Renal pelvis (tissue), 12 donors: ENCODE data around the gene CBLC. TPM values are rescaled to one million over a fixed set of nuclear protein-coding genes. Genes with fewer than 3 reads are reported as not detected.

ENCODE experiments used
- DNase-seq: peaks from one replicate; pipeline ENCODE4 v3.0.0-alpha.2; 2013
- long read RNA-seq, 16 experiments: transcript quantifications; one replicate each; lab custom pipeline, GENCODE V29; 2026
- polyA plus RNA-seq, 3 donors: library from polyadenylated mRNA; unstranded; fragments of 120-200 nt; gene quantifications; one replicate each; pipeline ENCODE4 v1.2.1, GENCODE V29; 2013; ENCODE audit not compliant: insufficient read length in 3 of 3

The CBLC gene, protein sequence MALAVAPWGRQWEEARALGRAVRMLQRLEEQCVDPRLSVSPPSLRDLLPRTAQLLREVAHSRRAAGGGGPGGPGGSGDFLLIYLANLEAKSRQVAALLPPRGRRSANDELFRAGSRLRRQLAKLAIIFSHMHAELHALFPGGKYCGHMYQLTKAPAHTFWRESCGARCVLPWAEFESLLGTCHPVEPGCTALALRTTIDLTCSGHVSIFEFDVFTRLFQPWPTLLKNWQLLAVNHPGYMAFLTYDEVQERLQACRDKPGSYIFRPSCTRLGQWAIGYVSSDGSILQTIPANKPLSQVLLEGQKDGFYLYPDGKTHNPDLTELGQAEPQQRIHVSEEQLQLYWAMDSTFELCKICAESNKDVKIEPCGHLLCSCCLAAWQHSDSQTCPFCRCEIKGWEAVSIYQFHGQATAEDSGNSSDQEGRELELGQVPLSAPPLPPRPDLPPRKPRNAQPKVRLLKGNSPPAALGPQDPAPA
- polyA plus RNA-seq, result 1 to 10 TPM; 6.6 to 9.7 (median 7.4) TPM
- long read RNA-seq, donor 1, result 0 reads
- long read RNA-seq, donor 2, result 0 reads
- long read RNA-seq, donor 3, result 0 reads
- long read RNA-seq, donor 4, partial matches to known transcripts, result 0 of 2 reads
- long read RNA-seq, donor 4, other reads (novel, unspliced or antisense), result 0 of 2 reads
- long read RNA-seq, donor 5, result 0 reads
- long read RNA-seq, donor 6, result 0 reads
- long read RNA-seq, donor 7, partial matches to known transcripts, result 0 of 3 reads
- long read RNA-seq, donor 7, other reads (novel, unspliced or antisense), result 0 of 3 reads
- long read RNA-seq, donor 8, result 0 reads
- long read RNA-seq, donor 9, partial matches to known transcripts, result 0 of 3 reads
- long read RNA-seq, donor 9, other reads (novel, unspliced or antisense), result 0 of 3 reads
- long read RNA-seq, donor 10, partial matches to known transcripts, result 0 of 2 reads
- long read RNA-seq, donor 10, other reads (novel, unspliced or antisense), result 0 of 2 reads
- long read RNA-seq, donor 11, partial matches to known transcripts, result 0 of 2 reads
- long read RNA-seq, donor 11, other reads (novel, unspliced or antisense), result 0 of 2 reads
- long read RNA-seq, donor 12, partial matches to known transcripts, result 0 of 4 reads
- long read RNA-seq, donor 12, other reads (novel, unspliced or antisense), result 0 of 4 reads
- long read RNA-seq, donor 13, partial matches to known transcripts, result 0 of 1 reads
- long read RNA-seq, donor 13, other reads (novel, unspliced or antisense), result 0 of 1 reads
- long read RNA-seq, donor 14, result 0 reads
- long read RNA-seq, donor 15, transcript CBLC-201 (11 exons, 1,579 nt), result major isoform, 13 of 20 reads
- long read RNA-seq, donor 15, partial matches to known transcripts, result 5 of 20 reads
- long read RNA-seq, donor 15, other reads (novel, unspliced or antisense), result 0 of 20 reads
- long read RNA-seq, donor 16, result 0 reads

DNA sequence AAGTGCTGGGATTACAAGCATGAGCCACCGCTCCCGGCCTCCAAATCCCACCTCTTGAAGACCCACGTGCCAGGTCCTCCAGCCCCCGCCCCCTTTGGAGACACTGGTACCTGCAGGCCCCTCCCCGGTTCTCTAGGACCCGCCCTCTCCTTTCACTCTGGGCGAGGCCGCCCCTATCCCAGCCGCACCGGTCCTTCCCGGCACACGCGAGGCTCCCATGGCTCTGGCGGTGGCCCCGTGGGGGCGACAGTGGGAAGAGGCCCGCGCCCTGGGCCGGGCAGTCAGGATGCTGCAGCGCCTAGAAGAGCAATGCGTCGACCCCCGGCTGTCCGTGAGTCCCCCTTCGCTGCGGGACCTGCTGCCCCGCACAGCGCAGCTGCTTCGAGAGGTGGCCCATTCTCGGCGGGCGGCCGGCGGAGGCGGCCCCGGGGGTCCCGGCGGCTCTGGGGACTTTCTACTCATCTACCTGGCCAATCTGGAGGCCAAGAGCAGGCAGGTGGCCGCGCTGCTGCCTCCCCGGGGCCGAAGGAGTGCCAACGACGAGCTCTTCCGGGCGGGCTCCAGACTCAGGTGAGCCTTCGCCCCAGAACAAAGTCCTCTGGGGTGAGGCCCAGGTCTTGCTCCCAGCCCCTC lies at the start of gene CBLC:
CBLC (plus strand) TSS at position 176 of the 633 bp plus-strand sequence; CDS start at position 218, 42 bp downstream.
- DNase-seq, result peak; percentile 65

DNA sequence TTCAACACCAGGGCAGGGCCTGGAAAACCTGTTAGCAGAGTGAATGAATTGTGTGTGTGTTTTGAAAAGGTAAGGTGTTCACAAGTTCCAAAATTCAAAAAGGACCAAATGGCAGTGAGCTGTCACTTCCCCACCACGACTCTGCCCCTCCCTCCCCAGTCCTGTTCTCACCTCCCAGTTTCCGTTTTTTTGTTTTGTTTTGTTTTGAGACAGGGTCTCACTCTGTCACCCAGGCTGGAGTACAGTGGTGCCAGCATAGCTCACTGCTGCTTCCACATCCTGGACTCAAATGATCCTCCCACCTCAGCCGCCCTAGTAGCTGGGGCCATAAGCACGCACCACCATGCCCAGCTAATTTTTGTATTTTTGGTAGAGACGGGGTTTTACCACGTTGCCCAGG lies 49.5 kb upstream of the CBLC start:
- DNase-seq, result no peak

DNA sequence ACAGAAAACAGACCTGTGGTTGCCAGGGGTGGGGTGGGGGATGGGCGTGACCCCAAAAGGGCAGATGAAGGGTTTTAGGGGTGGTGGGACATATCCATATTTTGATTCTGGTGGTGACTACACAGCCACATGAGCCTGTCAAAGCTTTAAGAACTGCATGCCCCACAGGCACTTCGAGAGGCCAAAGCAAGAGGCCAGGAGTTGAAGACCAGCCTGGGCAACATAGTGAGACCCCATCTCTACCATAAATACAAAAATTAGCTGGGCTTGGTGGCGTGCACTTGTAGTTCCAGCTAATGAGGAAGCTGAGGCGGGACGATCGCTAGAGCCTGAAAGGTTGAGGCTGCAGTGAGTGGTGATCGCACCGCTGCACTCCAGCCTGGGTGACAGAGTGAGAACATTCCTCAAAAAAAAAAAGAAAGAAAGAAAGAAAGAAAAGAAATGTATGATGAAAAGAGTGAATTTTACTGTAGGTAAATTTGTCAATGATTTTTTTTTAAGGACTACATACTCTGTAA lies 48.1 kb upstream of the CBLC start:
- DNase-seq, result no peak

DNA sequence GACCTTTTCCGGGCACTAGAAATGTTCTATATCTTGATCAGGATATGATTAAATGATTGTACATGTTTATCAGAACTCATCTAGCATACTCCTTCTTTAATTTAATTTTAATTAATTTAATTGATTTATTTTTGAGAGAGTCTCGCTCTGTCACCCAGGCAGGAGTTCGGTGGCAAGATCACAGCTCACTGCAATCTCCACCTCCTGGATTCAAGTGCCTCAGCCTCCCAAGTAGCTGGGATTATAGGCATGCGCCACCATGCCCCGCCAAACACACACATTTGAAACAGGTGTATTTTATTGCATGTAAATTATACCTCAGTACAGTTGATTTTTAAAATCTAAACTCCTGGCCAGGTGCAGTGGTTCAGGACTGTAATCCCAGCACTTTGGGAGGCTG lies 46.6 kb upstream of the CBLC start:
- no peak for DNase-seq

DNA sequence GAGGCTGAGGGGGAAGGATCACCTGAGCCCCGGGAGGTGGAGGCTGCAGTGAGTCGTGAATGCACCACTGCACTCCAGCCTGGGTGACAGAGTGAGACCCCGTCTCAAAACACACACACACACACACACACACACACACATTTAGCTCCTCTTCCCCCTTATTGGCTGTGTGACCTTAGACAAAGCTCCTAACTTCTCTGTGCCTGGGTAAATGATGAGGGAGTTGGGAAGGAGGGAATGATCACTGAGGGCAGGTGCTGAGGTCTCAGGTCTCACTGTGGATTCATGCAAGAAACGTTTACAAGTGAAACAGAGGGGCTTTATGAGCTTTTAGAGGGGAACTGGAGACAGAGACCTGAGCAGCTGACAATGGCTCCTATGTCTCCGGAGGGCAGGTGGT lies 46.1 kb upstream of the CBLC start:
- DNase-seq, result no peak

DNA sequence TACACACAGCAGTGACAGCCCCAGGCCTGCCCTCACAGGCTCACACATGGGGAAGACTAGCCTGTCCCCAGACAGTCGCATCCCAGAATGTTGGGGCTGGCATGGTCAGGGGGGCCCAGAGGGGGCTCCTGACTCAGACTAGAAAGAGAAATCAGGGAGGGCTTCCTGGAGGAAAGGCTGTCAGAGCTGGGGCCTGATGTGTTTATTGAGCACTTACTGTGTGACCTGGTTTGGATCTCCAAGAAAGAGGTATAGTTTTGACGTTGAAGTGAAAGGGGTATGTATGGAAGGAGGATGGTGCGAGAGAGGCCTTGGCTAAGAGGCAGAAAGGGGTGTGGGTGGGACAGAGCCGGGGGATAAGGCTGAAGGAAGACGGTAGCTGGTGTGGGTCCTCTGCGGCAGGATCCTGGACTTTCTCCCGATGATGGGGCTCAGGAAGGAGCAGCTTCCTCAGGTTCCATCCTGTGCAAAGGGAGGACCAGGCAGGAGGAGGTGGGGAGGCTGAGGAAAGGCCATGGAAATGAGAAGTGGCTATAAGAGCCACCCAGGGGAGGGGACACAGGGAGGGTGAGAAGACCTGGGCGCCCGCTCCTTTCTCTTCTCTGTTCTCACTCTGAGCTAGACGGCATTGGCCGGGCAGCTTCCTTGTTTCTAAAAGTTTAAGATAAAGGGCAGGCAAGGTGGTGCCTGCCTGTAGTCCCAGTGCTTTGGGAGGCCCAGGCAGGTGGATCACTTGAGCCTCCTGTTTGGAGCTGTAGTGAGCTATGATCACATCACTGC lies 45.3 kb upstream of the CBLC start:
- DNase-seq, result no peak

DNA sequence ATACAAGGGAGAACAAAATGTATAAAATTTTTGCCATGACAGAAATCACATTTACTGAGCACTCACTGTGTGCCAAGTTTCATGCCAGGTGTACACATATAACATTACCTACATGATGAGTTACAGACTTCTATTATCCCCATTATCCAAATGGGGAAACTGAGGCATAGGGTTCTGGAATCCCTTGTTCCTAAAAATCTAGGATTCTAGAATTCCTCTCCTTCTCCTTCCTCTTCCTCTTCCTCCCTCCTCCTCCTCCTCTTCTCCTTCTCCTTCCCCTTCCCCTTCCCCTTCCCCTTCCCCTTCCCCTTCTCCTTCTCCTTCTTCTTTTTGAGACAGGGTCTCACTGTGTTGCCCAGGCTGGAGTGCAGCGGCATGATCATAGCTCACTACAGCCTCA lies 43.3 kb upstream of the CBLC start:
- no peak for DNase-seq

DNA sequence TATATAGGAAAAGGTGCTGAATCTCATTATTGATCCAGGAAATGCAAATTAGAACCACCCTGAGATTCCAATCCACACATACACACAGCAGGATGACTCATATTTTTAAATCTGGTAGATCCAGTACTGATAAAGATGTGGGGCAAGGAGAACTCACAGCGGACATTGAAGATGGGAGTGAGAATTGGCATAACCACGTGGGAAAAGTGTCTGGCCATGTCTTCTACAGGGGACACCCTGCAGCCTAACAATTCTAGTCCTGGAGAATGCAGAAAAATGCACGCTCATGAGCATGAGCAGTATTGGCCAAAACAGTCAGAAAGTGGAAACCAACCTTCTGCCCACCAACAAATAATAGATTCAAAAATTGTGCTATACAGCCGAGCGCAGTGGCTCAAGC lies 42.7 kb upstream of the CBLC start:
- DNase-seq, result no peak

DNA sequence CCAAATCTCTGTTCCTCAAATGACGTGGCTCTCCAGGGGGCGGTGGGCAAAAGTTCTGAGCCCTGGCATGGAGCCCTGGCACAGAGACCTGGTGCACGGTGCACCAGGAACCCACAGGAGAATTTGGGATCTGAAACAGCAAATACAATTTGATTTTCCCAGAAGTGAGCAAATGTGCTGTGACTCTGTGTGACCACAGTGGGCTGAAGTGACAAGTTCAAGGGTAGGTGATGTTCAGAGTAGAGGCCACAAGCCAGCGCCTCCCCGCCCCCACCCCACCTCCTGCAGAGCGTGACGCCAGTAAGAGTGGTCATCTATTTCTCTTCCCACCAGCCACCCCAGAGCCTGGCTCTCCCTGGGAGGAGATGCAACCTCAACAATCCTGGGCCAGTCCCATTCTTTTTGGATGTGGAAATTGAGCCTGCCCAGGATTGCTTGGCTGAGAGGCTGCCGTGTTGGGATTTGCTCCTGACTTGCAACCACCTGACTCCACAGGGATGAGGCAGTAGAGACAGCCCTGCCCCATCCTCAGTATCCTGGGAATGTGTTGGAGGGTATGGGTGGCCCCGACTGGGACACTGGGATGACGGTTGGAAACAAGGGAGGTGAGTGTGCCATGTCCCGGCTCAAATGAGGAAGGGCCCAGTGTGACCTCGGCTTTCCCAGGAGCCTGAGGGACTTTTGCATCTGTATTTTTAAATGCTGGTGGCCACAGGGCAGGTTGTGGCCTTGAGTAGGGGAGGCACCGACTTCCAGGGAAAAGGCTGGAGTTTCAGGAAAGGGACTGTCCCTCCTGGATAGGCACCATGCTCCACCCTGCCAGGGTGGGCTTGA lies 40.2 kb upstream of the CBLC start:
- no peak for DNase-seq

DNA sequence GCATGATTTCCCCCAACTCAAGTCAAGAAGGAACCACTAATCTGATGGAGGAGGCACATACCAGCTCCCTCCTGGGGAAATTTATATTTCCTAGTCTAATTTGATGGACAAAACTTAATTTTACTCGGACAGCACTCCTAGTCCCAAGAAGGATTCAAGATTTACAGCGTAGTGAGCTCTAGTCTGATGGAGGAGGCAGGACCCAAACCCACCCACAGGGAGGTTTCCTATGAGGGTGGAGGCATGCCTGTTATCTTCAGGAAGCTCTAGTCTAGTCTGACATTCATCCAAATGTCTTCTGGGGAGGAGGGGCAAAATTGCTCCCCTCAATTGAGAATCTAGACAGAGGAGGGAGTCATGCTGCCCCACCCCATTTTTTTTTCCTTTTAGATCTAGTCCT lies 39.6 kb upstream of the CBLC start:
- no peak for DNase-seq

DNA sequence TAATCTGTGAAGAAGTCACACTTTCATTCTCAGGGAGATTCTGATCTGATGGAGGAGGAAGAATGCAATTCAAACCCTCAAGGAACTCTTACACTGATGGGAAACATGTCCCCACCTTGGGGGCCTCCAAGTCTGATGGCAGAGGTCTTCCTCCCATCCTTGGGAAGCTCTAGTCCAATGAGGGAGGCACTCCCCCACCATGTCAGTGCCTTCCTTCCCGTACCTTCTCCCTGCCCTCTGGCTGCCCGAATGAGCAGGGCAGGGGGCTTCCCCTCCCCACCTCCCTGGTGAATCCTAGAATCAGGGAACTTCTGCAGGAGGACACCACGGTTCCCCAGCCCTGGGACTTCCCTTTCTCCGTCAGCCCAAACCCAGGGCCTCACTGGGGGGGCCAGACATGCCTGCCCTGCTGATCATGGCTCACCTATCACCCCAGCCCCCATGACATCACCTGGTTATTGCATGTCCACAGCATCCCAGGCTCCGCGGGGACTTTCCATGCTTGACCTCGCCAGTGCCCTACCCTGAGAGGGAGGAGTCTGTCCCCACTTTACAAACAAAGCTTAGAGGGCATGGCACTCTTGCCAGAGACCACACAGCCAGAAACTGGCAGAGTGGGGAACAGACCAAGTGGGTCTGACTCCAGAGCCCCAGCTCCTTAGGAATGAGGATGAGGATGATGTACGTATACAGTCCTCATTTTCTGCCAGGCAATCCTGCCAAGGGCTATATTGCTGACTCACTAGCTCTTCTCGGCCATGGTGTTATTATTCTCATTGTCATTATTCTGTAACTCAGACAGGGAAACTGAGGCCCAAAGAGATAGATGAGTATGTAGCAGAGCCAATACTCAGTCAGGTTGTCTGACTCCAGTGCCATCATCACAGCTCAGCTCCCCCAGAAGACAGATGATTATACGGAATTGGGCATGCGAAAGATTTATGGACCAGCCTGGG lies 38.8 kb upstream of the CBLC start:
- DNase-seq, result no peak

DNA sequence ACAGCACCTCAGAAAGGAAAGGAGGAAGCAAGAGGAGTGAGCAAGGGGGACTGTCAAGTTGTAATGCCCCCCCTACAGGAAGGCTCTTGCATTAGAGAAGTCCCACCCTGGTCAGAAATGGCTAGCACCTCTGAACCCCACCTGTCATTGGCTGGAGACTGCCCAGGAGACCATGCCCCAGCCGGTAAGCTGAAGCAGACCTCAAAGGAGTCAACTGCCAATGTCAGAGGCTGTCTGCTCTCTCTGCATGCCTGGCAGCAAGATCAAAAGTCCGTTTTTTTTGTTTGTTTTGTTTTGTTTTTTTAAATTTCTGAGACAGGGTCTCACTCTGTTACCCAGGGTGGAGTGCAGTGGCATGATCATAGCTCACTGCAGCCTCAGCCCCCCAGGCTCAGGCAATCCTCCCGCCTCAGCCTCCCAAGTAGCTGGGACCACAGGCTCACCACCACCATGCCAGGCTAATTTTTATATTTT lies 37.3 kb upstream of the CBLC start:
- no peak for DNase-seq

DNA sequence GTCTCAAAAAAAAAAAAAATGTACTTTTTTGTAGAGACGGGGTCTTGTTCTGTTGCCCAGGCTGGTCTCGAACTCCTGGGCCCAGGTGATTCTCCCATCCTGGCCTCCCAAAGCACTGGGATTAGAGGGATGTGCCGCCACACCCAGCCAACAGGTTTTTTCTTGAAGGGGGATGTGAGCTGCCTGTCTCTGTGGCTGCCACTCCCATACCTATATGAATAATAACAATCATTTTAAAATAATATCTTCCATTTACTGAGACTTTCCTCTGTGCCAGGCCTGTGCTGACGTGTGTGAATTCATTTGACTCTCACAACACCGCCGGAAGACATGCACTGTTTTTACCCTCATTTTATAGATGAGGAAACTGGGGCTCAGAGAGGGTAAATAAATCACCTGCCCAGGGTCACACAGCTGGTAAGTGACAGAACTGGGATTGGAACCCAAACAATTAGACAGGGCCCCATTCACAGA lies 36.4 kb upstream of the CBLC start:
- DNase-seq, result no peak

DNA sequence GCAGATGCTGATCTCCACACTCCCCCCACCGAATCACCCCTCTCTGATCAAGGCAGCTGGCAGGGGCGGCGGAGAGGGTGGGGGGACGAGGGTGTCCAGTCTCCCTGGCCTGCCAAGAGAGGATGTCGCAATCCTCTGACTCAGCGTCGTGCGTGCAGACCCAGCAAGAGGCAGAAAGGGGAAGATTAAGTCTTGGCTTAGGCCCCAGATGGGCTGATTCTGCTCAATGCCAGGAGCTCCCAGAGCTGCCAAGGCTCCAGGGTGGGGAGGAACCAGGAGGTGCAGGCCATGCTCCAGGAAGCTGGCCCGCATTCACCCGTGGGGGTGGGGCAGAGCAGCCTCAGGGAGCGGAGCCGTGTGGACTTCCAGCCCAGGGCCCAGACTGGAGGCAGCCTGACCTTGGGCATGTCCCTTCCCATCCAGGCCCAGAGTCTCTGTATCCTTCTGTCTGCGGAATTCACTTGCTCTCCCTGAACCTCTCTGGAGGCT lies 35.8 kb upstream of the CBLC start:
- no peak for DNase-seq

DNA sequence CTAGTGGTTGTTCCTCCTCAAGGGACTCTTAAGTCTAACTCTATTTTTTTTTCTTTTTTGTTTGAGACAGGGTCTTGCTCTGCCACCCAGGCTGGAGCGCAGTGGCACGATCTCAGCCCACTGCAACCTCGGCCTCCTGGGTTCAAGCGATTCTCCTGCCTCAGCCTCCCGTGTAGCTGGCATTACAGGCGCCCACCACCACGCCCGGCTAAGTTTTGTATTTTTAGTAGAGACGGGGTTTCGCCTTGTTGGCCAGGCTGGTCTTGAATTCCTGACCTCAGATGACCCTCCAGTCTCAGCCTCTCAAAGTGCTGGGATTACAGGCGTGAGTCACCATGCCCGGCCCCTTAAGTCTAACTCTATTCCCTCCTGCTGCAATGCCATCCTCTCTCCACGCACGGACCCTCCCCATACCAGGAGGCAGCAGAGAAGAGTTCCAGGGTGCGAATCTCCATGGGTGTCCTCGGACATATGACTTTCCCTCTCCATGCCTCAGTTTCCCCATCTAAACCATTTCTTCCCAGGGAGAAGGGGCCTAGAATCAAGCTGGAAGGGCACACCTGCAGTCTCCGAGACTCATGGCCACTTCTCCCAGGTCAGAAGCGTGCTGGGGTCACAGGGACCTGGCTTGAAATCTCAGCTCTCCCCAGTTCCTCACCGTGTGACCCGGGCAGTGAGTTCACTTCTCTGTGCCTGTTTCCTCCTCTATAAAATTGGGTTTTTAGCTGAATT lies 35.2 kb upstream of the CBLC start:
- no peak for DNase-seq

DNA sequence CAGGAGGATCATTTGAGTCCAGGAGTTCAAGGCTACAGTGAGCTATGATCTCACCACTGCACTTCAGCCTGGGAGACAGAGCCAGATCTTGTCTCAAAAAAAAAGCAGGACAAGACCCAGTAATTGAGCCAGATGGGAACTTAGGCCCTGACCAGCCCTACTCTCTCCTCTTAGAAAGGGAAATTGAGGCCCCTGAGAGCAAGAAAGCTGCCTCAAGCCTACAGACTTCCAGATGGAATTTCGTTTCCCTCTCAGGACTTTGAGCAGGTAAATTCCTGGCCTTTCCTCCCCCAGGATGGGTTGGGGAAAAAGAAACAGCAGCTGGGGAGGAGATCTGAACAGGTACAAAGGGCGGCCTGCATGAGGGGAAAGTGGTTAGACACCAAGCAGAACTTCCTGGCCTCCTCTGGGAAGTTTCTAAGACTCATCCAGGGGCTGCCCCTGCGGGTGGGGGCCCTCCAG lies 32.8 kb upstream of the CBLC start:
- no peak for DNase-seq

DNA sequence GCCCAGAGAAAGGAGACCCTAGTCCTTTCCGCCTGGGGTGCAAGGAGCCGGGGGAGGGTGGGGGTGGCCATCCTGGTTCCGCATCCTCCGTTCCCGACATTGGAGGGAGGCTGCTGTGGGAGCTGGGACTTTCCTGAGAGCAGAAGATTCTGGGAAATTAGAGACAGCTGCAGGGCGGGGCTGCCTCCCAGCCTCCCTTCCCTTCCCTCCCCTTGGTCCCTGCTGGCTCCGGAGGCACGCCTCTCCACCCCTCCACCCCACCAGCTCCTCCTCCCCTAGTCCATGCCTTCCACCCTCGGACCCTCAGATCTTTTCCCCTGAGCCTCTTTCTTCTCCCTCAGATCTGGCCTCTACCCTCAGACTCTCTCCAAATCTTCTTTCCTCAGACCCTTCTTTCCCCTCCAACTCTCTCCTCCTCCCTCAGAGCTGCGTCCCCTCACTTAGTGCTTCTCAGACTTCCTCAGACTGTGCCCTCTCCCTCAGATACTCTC lies 32.3 kb upstream of the CBLC start:
- DNase-seq, result no peak
